OCI-LY7 (cell line): Measurements from ENCODE around the gene PDZRN4. TPM values are rescaled to one million over a fixed set of nuclear protein-coding genes. Genes with fewer than 3 reads are reported as not detected.

Experiments used
- BruUV-seq: library from RNA; stranded (reverse); fragments of 400-500 nt; replicated peaks from 2 replicates; lab custom pipeline; 2021; lab: Mats Ljungman, UMichigan
- CTCF ChIA-PET: fragments of 300-600 bp; sonication (Branson Sonifier 250); formaldehyde crosslinking; loops from one replicate; lab custom pipeline; 2022; ENCODE audit warnings: antibody characterized with exemption; ENCODE audit not compliant: unreplicated experiment; lab: Charles Lee
- POLR2A ChIA-PET: fragments of 300-600 bp; sonication (Branson Sonifier 250); formaldehyde crosslinking; loops from one replicate; lab custom pipeline; 2022; ENCODE audit warnings: antibody characterized with exemption; lab: Charles Lee
- DNase-seq: peaks from one replicate; pipeline ENCODE4 v3.0.0-alpha.2; 2015; ENCODE audit warnings: low spot score
- H2AFZ ChIP-seq: fragments of 200-600 bp; sonication (generic), shearing (Covaris generic); 2 replicates; pipeline ENCODE4 v1.6.1; 2014; ENCODE audit warnings: mild to moderate bottlenecking, antibody characterized with exemption, low read length, moderate library complexity
- H3K27ac ChIP-seq: fragments of 200-600 bp; sonication (generic); 2 replicates; pipeline ENCODE4 v1.5.1; 2014; ENCODE audit warnings: mixed run types, low read depth, mild to moderate bottlenecking, moderate library complexity, low read length, inconsistent platforms; ENCODE audit not compliant: poor library complexity, severe bottlenecking
- H3K36me3 ChIP-seq: fragments of 200-600 bp; sonication (generic); 2 replicates; pipeline ENCODE4 v1.6.1; 2014; ENCODE audit warnings: mild to moderate bottlenecking, antibody characterized with exemption, low read length, moderate library complexity, mixed read lengths; ENCODE audit not compliant: insufficient read depth
- H3K4me1 ChIP-seq: fragments of 200-600 bp; sonication (generic); 2 replicates; pipeline ENCODE4 v1.5.1; 2014; ENCODE audit warnings: mild to moderate bottlenecking, low read length; ENCODE audit not compliant: insufficient read depth, poor library complexity, severe bottlenecking
- H3K4me2 ChIP-seq: fragments of 200-600 bp; sonication (generic); 2 replicates; pipeline ENCODE4 v1.6.1; 2014; ENCODE audit warnings: mild to moderate bottlenecking, low read length
- H3K4me3 ChIP-seq: fragments of 200-600 bp; sonication (generic); 2 replicates; pipeline ENCODE4 v1.5.1; 2014; ENCODE audit warnings: mild to moderate bottlenecking, low read depth, low read length; ENCODE audit not compliant: poor library complexity, severe bottlenecking
- H3K79me2 ChIP-seq: fragments of 200-600 bp; sonication (generic); 2 replicates; pipeline ENCODE4 v1.6.1; 2016; ENCODE audit warnings: low read depth, mild to moderate bottlenecking, low read length, moderate library complexity, mixed read lengths; ENCODE audit not compliant: insufficient read depth
- H3K9me2 ChIP-seq: fragments of 200-600 bp; sonication (generic); 2 replicates; pipeline ENCODE4 v1.6.1; 2016; ENCODE audit warnings: mild to moderate bottlenecking, low read length, mixed read lengths; ENCODE audit not compliant: insufficient read depth
- H3K9me3 ChIP-seq: fragments of 200-600 bp; sonication (generic); 2 replicates; pipeline ENCODE4 v1.6.1; 2014; ENCODE audit warnings: mild to moderate bottlenecking, mixed run types, low read length, mixed read lengths
- H4K20me1 ChIP-seq: fragments of 200-600 bp; sonication (generic); 2 replicates; pipeline ENCODE4 v1.6.1; 2014; ENCODE audit warnings: mild to moderate bottlenecking, antibody characterized with exemption, low read length, moderate library complexity, mixed read lengths; ENCODE audit not compliant: insufficient read depth
- CTCF ChIP-seq: fragments of 200-600 bp; sonication (generic); conservative IDR thresholded peaks from 2 replicates; pipeline ENCODE4 v1.5.1; 2014; ENCODE audit warnings: mild to moderate bottlenecking, antibody characterized with exemption, low read length, moderate library complexity, mixed read lengths
- EZH2phosphoT487 ChIP-seq: fragments of 200-600 bp; sonication (generic); IDR thresholded peaks from 2 replicates; pipeline ENCODE4 v1.6.1; 2018; ENCODE audit warnings: low read depth, borderline replicate concordance, mild to moderate bottlenecking, mixed run types, antibody characterized with exemption, low read length, moderate library complexity, mixed read lengths
- intact Hi-C: fragments of 100-400 bp; cut with micrococcal nuclease; formaldehyde crosslinking; loops from one replicate; pipeline ENCODE4 v1.10.0; 2022; ENCODE audit not compliant: unreplicated experiment
- total RNA-seq, 2 experiments: library from RNA; depleted of rRNA in 1 of 2; stranded (reverse); fragments of >200 nt in 1 of 2; shearing (Covaris generic) in 1 of 2; gene quantifications; 2 replicates each; pipeline ENCODE4 v1.2.3, GENCODE V29; 2014 to 2022

Gene PDZRN4
- total RNA-seq, 2 experiments from 2014 or later, result 6.8 to 16.8 TPM

DNA sequence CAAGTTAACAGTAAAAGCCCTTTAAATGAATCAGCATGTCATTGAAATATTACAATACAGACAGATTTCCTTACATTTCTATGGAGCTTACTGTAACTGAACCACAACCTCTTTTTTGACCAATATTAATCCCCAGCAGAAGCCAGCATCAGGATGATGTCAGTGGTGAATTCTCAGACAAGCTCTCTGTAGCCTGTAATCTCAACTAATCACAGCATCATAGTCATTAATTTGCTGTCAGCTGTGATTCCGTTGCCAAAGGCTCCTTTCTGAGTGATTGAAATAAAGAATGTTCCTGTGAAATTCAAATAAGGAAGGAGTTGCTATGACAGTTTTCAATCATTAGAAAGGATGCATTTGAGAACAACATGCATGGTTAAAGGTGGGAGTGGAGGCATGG is 323.1 kb downstream of the PDZRN4 start:
- Histone ChIP-seq H2AFZ (no peak overlapping the region), H3K27ac (no peak overlapping the region), H3K36me3 (peaks cover 53% of the 10 kb centered on the region), H3K4me3 (no peak overlapping the region), H3K9me2 (no peaks in the 10 kb centered on the region), H4K20me1 (no peaks in the 10 kb centered on the region), H3K4me2 (no peak overlapping the region), H3K9me3 (no peaks in the 10 kb centered on the region), H3K79me2 (no peaks in the 10 kb centered on the region), H3K4me1 (peaks cover 28% of the 10 kb centered on the region)
- no peak for TF ChIP-seq CTCF
- TF ChIP-seq EZH2phosphoT487, result no peak
- ChIA-PET CTCF (interaction anchor here (1.1 kb wide), 1 partner anchor 10 kb away, joined by 3 read pairs; no protein-coding TSS in a partner anchor), POLR2A (interaction anchor here (0.6 to 2.9 kb wide), 9 partner anchors 14 to 235 kb away, joined by 3 to 17 read pairs (median 3); no protein-coding TSS in a partner anchor)
- no TSS peak for BruUV-seq
- intact Hi-C loops, result no loop called here
- no peak for DNase-seq

DNA sequence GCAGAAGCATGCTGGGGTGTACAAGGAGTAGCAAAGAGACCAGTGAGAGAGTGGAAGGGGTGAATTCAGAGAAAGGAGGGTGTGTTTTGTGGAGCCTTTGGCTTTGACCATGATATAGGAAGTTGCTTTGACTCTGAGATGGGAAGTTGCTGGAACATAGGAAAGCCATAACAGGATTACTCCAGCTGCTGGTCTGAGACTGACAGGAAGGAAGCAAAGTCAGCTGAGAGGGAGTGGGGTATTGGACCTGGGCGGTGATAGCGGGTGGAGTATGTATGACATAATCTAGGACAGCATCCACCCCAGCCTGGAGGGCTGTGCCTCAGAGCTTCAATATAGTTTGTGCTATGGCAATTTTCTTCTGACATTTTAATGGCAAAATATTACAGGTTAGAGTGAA is 324.4 kb downstream of the PDZRN4 start:
- Histone ChIP-seq H3K36me3 (peaks cover 42% of the 10 kb centered on the region), H3K4me2 (no peak overlapping the region), H4K20me1 (no peaks in the 10 kb centered on the region), H3K79me2 (no peaks in the 10 kb centered on the region), H2AFZ (no peak overlapping the region), H3K27ac (no peak overlapping the region), H3K9me3 (no peaks in the 10 kb centered on the region), H3K9me2 (no peaks in the 10 kb centered on the region), H3K4me1 (peaks cover 28% of the 10 kb centered on the region), H3K4me3 (no peak overlapping the region)
- TF ChIP-seq CTCF, result no peak
- TF ChIP-seq EZH2phosphoT487, result no peak
- intact Hi-C loops, result no loop called here
- no peak for DNase-seq
- no TSS peak for BruUV-seq
- POLR2A ChIA-PET, result interaction anchor here (1.1 to 1.2 kb wide), 2 partner anchors 12 to 865 kb away, joined by 3 read pairs; no protein-coding TSS in a partner anchor
- CTCF ChIA-PET, result interaction anchor here (1.1 kb wide), 1 partner anchor 9 kb away, joined by 3 read pairs; no protein-coding TSS in a partner anchor

DNA sequence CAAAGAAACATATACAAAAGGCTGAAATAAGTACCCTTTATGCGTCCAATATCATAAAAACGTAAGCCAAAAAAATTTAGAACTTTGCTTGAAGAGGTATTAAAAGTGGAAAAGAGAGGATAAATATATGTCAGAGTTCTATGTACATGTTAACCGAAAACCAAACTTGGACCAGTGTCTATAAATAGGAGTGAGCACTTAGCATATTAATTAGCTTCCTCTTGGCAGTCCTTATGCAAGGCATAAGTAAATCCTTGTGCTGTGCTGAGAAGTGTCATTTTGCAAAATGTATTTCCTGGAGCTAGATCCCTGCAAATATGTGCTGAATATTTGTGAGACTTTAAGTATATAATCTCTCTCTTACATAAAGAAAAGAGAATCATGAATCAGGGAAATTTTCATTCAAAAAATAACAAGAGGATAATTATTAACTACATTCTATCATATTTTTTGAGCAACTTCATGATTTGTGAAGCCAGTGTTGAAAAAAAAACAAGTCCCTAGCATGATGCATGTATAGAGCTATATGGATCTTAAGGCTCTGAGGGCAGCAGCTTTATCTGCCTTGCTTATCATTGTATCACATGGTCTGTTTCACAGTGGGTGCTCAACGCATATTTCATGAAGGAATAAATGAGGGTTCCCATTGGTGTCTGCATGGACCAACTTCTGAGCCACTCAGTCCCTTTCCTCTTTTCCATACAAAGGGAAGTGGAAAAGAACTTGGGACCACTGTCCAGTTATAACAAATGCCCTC is 326.1 kb downstream of the PDZRN4 start:
- Histone ChIP-seq H3K79me2 (no peaks in the 10 kb centered on the region), H4K20me1 (no peaks in the 10 kb centered on the region), H3K9me2 (no peaks in the 10 kb centered on the region), H3K4me1 (peaks cover 32% of the 10 kb centered on the region), H3K36me3 (peaks cover 26% of the 10 kb centered on the region), H3K27ac (no peak overlapping the region), H3K9me3 (no peaks in the 10 kb centered on the region), H3K4me3 (no peak overlapping the region), H3K4me2 (no peak overlapping the region), H2AFZ (no peak overlapping the region)
- intact Hi-C loops, result no loop called here
- no peak for DNase-seq
- BruUV-seq, result no TSS peak
- ChIA-PET CTCF (no interaction called here), POLR2A (interaction anchor here (0.7 kb wide), 1 partner anchor 11 kb away, joined by 3 read pairs; no protein-coding TSS in a partner anchor)
- TF ChIP-seq EZH2phosphoT487, result no peak
- TF ChIP-seq CTCF, result no peak
